AG09319 (cell line): ENCODE measurements around the gene WDR73.

Experiments used
- DNase-seq: peaks from one replicate; pipeline ENCODE4 v3.0.0-alpha.2; 2010; ENCODE audit warnings: low read depth; ENCODE audit errors: extremely low read depth
- CTCF ChIP-seq: IDR thresholded peaks from 2 replicates; pipeline ENCODE4 v1.5.1; 2011; ENCODE audit warnings: low read depth, mild to moderate bottlenecking, inconsistent platforms, low read length, moderate library complexity

WDR73 gene

GRCh38 chr15:84601555-84601838 lies 52.6 kb downstream of the WDR73 start:
- TF ChIP-seq CTCF = no peak
- DNase-seq = no peak

- DNase-seq = peak; percentile 70
- no peak for TF ChIP-seq CTCF
Measured at GRCh38 chr15:84600687-84601554, 53.2 kb downstream of the WDR73 start, which contains the start of gene ZSCAN2. Gene ZSCAN2, plus strand, starts transcription at chr15:84601009. Its CDS starts 2,919 bp downstream, at chr15:84603928.

- TF ChIP-seq CTCF = no peak
- DNase-seq = peak; percentile 39
Measured at GRCh38 chr15:84600331-84600686, 53.8 kb downstream of the WDR73 start.

GRCh38 chr15:84599906-84600305 lies 54.2 kb downstream of the WDR73 start:
- no peak for TF ChIP-seq CTCF
- no peak for DNase-seq

- DNase-seq = no peak
Measured at GRCh38 chr15:84598993-84599392, 55.1 kb downstream of the WDR73 start.

GRCh38 chr15:84598250-84598649 lies 55.8 kb downstream of the WDR73 start:
- no peak for DNase-seq
- TF ChIP-seq CTCF = no peak

More at GRCh38 chr15:84598993-84599392, 55.1 kb downstream of the WDR73 start:
- TF ChIP-seq CTCF = peak; percentile 67

- no peak for DNase-seq
- no peak for TF ChIP-seq CTCF
Measured at GRCh38 chr15:84597296-84597695, 56.8 kb downstream of the WDR73 start.
